ENCODE results near the gene SHF.
"Not testable (repeated sequence)": the region's sequence is repeated elsewhere in the genome, so short reads cannot be mapped to it uniquely, and the experiment has no call there.

SHF gene, protein sequence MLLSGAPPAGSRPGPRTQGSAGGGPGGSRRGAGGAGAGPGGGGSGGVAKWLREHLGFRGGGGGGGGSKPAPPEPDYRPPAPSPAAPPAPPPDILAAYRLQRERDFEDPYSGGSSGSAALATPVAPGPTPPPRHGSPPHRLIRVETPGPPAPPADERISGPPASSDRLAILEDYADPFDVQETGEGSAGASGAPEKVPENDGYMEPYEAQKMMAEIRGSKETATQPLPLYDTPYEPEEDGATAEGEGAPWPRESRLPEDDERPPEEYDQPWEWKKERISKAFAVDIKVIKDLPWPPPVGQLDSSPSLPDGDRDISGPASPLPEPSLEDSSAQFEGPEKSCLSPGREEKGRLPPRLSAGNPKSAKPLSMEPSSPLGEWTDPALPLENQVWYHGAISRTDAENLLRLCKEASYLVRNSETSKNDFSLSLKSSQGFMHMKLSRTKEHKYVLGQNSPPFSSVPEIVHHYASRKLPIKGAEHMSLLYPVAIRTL

DNA sequence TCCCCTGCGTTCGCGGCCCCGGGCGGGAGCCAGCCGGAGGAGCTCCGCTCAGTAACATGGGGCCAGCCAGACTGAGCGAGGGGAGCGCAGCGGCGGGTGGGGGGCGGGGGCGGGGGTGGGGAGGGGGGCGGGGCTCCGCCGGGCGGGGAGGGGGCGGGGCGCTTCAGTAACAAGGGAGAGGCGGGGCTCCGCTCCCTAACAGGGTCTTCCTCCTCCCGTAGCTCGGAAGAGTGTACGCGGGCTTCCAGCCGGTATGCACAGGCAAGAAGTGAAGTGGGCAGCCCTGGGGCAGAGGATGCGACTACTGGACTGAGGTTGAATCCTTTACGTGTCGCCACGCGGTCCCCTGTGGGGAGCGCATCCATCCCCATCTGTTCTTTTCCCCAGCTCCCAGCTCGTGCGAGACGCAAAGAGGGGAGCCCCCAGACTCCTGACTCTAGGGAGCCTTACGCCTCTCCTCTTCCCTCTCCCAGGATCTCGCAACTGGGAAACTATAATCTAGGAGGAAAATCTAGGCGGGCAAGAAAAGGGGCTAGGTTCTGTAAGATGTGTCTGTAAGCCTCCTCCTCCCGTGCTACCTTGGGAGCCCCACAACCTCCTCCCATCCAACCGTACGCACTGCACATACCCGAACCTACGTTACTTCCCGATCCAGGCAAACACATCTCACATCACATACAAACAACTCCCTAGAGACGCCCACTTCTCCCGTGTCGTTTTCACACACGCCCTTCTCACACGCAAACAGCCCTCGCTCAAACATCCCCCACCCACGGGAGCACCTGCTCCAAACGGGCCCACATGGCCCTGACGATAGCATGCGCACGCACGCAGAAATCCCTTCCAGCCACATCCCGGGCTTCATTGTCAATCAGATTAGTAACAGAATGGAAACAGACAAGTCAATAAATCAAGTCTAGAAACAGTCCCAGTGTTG lies at the start of gene SHF:
Gene SHF, minus strand, starts transcription at position 73 of the 937 bp plus-strand sequence. Its CDS starts 15 bp downstream, at position 58.
- peak; percentile 82 to 88 for DNase-seq

DNA sequence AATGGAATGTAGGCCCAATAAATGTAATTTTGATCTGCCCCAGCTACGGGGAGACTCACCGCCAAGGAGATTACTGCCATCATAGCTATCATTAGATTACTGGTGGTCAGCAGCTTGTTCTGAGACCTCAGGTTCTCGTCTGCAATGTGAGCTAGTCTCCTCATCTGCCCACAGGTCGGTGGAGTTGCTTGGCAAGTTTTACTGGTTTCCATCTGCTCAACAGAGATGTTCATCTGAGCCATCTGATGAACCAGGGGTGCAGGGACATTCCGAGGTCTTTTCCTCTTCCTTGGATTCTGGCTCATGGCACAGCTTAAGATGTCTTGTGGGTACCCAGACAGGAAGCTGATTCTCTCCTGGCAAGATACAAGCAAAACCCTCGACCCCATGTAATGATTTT lies 49.0 kb upstream of the SHF start:
- DNase-seq, result not testable (repeated sequence)

DNA sequence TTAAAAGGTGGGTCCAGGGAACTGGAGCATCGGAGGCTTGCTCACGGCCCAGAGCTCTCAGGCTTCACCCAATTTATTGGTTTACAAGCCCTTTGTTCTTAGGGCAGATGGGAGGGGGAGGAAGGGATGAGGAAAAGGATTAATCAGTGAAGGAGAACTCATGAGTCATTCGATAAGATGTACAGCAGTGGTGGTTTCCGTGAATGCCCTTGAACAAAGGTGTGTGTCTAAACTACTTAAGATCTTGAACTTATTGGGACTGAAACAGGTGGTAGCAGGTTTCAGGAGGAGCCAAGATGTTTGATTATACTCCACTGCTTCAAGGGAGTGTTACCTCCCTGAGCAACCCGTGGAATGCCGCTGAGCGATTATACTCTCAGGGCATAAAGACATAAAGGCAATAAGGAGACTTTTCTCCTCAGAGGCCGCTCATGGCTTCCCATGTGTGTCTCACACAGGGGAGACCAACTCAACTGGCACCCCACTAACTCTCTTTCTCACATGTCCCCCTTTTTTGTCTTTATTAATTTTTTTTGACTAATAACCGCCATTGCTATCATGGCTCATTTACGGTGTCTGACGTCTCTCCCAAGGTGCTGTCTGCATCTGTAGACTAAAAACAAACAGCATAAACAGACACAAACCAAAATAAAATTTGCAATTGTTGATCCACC lies 46.9 kb upstream of the SHF start:
- no peak for DNase-seq

DNA sequence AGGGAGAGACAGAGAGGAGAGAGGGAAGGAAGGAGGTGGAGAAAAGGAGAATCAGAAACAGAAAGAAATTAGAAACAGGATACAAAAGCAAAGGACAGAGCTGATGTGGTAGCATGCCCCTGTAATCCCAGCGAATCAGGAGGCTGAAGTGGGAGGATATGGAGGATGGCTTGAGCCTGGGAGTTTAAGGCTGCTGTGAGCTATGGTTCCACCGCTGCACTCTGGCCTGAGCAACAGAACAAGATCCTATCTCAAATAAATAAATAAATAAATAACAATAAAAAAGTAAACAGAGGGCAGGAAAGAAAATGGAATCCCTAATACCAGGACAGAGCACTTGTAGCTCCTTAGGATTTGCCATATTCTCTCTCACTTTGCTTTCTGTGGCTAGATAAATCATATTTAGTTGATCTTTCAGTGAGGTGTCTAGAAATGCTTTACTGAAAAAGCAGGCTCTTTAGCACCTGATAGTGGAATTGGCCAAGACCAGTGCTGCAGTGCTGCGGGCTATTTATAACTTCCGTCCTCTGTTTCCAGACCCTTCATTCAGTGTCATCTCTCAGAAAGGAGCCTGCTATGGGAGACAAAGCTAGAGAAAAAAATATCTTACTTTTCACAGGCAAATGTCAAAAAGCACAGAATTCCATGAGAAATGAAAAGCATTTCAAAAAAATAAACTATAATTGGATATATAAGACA lies 44.2 kb upstream of the SHF start:
- no peak for DNase-seq

DNA sequence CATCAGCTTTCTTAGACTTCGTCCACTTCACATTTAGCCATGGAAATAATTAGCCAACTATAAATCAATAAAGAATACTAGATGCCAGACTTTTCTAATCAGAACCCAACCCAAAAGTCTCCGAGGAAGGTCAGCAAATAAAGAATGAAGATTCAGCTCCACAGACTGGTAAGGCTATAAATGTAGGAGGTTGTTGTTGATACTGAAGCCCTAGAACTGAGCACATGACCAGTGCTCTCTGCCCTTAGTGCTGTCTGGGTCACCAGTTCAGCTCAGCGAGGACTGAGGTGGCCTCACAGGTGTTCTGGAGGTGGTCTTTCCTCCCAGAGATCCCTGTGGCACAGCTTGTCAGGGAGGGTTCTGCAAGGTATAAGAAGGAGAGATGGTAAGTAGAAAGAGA lies 43.4 kb upstream of the SHF start:
- no peak for DNase-seq

DNA sequence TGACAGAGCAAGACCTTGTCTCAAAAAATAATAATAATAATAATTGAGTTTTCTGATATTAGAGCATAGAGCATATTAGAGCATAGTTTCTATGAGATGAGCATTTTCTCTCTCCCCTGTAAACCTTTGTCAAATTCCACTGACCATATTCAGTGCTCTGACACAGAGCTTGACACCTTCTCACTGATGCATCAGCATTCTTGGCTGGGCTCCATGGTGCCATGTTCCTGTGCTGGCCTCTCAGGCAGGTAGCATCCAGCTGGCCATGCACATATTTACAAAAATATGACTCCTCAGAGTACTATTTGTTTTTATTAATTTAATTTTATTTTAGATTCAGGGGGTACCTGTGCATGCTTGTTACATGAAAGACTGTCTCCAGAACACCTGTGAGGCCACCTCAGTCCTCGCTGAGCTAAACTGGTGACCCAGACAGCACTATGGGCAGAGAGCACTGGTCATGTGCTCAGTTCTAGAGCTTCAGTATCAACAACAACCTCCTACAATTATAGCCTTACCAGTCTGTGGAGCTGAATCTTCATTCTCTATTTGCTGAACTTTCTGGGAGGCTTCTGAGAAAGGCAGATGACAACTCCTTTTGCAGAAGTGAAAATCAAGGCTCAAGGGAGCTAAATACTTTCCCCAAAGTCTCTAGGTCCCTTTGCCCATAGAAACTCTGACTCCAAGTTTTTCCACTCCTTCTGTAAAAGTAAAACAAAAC lies 42.6 kb upstream of the SHF start:
- no peak for DNase-seq

DNA sequence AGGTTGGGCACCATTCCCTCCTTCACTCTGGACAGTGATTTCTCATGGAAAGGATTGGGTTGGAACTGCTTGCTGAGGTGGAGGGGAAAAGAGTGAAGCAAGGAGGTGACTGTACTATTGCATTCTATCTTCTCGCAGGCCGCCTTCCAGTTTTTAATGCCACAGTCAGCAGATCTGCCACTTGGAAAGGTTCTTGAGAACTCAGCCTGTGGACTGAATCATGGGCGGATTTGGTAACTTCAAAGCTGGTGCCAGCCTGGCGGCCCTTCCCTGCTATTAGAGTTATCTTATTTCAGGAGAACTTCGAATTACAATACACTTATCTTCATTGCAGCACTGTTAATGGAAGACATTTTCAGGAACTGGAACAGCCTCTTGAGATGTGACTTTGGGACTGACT lies 41.2 kb upstream of the SHF start:
- DNase-seq, result no peak

DNA sequence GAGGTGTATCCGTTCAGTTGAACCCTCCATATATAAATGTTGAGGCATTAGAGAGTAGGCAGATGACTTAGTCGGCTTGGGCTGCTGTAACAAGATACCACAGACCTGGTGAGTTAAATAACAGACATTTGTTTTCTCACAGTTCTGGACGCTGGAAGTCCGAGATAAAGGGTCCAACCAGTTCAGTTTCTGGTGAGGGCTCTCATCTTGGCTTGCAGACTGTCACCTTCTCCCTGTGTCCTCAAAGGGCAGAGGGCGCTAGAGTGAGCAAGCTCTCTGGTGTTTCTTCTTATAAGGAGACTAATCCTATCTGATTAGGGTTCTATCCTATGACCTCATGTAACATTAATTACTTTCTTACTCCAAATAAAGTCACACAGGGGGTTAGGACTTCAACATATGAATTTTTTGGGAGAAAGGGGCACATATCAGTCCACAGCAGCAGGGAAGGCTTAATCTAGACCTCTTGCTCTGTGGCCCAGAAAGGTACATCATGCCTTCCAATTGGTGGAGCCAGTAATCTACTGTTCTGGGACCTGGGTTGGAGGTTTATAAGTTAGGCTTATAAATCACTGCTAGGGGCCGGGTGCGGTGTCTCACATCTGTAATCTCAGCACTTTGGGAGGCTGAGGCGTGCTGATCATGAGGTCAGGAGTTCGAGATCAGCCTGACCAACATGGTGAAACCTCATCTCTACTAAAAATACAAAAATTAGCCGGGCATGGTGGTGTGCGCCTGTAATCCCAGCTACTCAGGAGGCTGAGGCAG lies 37.9 kb upstream of the SHF start:
- DNase-seq, result no peak

DNA sequence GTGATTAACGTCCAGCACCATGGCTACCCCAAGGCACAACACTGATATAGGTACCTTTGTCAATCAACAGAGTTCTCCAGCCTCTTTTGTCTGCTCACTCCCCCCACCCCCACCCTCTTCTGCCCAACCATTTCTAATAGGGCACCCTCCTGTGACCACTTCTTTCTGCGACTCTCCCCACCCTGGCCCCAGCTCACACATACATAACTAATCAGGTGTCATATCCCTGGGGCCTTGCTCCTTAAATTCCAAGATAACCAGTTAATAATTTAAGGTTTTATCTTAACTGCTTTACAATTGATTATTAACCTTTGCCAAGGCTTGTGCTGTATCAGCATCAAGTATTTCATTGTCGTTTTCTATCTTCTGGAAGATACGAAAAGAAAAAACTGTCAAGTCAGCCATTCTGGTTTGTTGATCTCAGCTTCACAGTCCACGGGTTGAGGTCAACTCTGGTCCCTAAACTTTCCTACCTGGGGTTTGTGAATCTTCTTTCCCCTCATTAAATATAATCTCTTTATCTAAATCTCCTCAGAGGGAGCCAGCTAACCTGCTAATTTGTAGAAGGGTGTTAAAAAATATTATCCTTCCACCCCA lies 37.0 kb upstream of the SHF start:
- no peak for DNase-seq

DNA sequence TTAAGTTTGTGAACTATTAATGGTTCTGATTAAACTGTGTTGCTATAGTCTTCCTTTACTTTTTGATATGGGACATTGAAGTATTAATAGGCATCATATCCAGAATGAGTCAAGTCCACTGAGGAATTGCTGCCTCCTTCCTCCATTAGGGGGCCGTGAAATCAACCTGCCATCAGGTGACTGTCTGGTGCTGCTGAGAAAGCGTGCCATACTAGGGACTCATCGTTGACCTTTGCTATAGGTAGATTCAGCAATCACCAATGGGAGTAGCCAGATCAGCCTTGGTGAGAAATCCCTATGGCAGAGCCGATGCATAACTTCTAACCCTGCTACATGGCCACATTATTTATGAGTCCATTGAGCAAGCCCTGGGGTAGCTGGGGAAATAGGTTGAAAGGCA lies 34.2 kb upstream of the SHF start:
- DNase-seq, result no peak

DNA sequence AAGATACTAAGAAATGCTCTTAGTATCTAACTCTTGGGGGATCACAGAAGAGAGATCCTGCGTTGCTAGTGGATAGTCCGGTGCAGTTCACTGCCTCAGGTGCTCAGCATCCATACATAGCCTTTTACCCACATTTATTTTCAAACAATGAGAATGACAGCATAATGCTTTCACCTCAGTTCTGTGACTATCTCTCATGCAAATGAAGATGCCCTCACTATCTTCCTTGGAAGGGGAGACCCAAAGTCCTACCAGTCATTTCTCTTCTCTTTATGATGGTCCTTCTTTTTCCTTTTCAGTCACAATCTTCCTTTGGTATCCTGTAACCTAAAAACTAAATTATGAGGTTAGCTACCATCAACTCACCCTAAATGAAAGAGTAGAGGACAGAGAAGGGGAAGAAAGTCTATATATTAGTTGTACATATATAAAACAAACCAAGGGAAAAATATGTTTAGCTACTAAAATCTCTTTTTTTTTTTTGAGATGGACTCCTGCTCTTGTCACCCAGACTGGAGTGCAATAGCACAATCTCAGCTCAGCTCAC lies 33.4 kb upstream of the SHF start:
- DNase-seq, result no peak

DNA sequence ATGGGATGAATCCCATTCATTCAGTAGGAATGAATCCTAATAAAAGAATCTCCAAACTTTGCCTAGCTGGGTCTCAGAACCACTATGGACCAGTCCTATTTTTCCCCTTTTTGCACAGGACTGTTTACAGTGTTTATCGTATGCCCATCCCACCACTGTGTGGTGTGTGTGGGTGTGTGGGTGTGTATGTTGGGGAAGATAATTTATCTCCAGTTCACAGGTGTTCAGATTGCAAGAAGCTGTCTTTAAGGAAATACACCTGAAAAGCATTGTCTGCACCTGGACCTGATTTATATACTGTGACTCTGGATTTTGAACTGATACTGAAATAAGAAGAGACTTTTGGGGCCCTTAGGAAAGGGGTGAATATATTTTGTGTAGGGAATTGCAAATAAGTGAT lies 24.7 kb upstream of the SHF start:
- DNase-seq, result no peak

DNA sequence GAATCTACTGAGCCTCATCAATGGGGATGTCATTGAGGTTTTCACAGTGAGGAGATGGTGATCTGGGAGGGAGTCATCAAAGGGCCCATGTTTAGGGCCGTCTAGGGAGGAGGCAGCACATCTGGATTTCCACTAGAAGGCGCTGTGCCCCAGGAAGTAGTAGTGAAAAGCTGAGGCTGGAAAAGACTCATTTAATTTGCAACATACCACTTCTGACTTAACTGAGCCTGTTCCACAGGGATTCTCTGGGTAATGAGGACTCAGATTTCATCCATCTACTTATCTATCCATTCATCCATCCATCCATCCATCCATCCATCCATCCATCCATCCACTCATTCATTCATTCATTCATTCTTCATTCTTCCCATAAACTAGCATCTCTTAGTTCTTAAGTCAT lies 17.4 kb upstream of the SHF start:
- peak; percentile 39 to 50 for DNase-seq

DNA sequence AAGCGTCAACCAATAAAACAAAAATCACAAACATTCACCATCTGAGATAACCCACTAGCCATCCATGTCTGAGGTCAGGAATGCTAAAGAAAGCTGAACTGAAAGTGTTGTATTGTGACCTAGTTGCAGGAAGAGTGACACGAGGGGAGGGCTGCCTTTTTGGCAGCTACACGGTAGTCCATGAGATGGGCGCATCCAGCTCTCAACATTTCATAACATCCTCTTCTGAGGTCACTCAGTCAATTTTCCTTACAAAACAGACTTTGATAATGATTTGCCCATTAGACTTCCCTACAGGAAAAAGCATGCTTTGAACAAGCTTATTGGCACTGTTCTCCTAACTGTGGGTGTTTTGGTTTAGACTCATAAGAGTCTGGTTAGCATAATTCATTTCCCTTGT lies 15.4 kb upstream of the SHF start:
- DNase-seq, result no peak

DNA sequence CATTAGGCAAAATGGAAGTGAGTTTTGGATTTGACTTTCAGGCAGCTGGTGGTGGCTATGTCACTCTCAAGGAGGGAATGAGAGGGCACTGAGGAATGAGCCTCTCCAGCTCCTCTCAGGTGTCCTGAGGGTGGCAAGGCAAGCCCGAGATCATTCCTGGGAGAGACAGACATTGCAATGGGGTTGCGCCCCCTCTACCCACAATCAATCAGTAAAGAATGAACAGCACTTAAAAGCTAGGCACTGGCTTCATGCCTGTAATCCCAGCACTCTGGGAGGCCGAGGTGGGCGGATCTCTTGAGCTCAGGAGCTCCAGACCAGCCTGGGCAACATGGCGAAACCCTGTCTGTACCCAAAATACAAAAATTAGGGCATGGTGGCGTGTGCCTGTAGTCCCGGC lies 14.1 kb upstream of the SHF start:
- no peak for DNase-seq

DNA sequence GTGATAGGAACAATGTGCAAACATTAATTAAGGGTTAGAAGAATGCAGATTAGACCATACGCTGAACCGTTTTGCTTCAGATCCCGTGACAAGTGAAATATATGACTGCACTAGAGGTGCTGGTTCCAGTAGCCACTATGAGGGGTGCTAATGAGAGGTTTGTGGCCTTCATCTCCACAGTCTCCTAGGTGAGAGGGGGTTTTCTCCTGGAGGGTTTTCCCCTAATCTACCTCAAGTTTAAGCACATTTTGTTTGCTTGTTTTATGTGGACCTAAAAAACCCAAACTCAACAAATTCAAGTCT lies 13.7 kb upstream of the SHF start:
- no peak for DNase-seq

DNA sequence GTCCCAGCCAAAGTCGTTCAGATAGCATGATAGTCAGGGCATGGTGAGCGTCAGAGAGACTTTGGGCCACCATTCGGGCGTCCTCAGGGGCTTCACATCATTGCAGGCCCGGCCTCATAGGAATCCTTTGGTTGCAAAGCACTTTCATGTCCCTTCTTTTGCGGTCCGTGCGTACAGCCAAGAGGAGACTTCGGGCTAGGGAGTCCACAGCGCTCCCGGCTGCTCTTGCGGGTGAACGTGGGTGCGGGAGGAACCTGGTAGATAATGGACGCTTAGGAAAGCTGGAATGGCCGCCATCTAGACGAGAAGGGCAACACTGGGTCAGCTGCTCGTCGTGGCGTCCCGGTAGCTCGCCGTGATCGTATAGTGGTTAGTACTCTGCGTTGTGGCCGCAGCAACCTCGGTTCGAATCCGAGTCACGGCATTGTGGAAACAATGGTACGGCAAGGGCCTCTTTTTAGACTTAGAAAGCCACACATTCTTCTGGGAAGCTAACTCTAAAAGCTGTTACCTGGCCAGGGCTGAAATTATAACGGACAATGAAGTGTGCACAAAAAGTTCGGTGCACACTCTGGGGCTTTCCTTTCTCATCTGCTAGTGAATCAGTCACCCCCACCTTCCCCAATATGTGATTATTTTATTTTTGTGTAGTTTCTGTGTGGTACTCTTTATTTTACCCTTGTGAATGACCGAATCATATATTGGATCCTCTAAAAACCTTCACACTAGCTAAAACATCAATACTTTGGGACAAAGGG lies 13.2 kb upstream of the SHF start:
- DNase-seq, result peak; percentile 62 to 67

DNA sequence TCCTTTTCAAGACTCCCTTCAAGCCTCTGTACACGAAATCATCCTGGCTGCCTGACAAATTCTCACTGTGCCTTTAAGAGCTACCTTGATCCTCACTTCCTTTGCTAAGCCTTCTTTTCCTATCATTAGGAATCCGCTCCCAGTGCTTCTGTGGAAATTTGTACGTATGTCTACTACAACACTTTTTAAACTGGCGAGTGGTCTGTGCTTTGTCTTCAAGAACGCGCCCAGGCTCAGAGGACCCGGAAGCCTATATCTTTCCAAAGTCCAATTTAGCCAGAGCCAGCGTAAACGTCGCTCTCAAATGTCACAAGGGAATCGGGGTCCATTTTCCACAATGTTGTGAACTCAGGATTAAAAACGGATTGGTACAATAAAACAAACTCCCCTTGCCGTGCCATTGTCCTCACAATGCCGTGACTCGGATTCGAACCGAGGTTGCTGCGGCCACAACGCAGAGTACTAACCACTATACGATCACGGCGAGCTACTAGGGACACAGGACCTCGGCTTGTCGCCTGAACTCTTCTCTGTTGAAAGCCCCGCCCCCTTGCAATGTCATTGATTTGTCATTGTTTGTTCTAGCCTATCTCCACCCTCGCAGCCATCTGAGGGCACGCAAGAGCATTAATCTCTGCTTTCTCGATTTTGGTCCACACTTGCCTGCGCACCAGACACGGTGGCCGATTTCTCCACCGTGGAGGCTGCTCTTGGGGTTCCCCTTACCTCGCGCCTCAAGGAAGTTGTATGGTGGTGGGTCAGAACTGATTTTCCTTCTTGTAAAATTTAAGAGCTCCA lies 12.4 kb upstream of the SHF start:
- peak; percentile 96 to 97 for DNase-seq
